NCI-H2081 treated with DMSO at 0.1 percent for 48 hours (cell line): ENCODE results near the gene DNTT.

ENCODE experiments used
- DNase-seq: peaks from one replicate; lab custom pipeline; 2025; lab: John Stamatoyannopoulos, UW

The DNTT gene

DNA sequence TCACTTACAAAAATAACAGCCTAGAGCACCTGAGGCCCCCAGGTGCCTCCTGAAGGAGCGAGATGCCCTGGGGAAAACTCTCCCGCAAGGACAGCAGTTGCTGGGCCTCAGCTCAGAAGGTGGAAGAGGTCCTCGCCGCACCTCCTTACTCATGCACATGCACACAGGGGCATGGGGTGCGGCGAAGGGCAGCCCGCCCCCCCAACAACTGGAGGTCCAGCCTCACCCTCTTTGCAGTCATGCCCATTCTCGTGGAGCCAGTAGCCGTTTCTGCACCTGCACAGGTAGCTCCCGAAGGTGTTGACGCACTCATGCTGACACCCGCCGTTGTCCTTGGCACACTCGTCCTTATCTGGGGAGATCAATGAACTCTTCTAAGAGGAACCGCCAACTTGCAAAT lies 74.5 kb downstream of the DNTT start:
- DNase-seq, result no peak

DNA sequence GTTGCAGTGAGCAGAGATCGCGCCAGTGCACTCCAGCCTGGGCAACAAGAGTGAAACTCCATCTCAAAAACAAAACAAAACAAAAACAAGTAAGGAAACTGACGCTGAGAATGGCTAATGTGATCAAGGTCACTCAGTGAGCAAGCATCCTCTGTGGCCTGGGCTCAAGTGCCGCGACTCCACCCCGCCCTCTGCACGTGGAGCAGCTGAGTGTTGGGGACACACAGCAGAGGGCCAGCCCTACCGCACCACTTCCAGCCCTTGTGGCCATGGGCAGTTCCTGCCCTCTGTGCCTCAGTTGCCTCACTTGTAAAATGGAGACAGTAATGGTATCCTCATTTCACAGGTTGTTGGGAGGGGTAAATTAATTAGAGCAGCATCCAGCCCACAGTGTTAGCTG lies 75.5 kb downstream of the DNTT start:
- DNase-seq, result no peak

DNA sequence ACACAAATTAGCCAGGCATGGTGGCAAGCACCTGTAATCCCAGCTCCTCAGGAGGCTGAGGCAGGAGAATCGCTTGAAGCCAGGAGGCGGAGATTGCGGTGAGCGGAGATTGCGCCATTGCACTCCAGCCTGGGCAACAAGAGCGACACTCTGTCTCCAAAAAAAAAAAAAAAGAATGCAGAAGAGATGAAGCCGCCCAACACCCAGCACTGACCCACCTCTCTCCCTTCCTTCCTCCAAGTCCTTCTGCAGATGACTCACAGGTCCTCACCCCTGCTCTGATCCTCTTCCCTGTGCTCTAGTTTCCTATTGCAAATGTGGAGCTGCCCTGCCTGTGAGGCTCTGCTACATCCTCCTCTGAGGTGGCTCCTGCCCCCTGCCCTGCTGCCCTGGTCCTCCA lies 76.6 kb downstream of the DNTT start:
- no peak for DNase-seq

DNA sequence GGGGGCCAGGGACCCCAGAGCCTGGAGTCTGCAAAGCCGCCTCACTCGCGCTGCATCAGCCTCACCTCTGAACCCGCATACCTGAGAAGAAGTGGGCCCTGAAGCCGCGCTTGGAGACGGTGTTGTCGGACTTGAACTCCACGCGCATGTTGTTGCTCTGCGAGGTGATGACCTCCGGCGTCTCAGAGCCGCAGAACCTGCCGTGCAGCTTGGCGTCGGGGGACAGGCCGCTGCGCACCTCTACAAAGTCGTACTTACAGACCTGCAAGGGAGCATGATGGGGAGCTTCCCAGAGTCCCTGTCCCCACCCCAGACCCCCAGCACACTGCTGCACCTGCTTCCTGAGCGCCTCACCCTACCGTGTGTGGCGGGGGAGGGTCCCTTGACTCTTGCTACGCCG lies 80.3 kb downstream of the DNTT start:
- DNase-seq, result no peak

DNA sequence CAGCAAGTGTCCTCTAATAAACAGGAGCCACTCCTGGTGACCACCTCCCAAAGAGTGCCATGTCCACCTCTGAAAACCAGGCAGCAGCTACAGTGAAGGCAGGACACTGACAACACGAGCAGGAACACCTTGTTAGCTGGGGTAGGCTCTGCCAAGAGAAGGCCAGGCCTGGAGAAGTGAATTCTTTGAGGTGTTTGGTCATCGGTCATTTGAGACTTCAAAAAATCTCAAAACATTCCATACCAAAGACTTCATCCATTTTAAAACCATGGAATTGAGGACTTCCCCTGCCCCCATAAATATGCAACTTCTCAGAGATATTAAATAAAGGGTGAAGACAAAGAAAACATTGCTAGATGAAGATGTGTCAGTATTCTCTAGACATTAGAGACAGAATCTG lies 82.9 kb downstream of the DNTT start:
- DNase-seq, result no peak

DNA sequence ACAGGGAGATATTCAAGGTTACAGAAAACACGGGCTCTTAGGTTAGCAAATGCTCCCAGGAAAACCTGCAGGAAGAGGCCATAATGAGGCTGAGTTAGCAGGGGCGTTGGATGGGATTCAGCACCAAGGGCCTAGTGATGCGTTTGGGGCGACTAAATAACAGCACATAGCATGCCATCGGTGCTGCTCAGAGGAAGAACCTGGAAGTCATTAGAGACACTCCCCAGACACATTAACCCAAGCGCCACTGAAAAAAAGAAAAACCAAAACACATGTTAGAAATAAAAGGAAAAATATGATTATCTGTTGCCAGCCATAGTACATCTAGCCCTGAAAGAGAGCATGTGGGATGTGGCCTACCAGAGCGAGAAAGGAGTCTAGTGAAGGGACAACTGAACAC lies 83.4 kb downstream of the DNTT start:
- no peak for DNase-seq
